Fibroblast of skin of left biceps (primary cell): ENCODE results near the gene NAA50.

Experiments used
- DNase-seq, 2 experiments: peaks; one replicate each; pipeline ENCODE4 v3.0.0-alpha.2; 2013; ENCODE audit warnings: low read depth in 2 of 2

Gene NAA50

DNA sequence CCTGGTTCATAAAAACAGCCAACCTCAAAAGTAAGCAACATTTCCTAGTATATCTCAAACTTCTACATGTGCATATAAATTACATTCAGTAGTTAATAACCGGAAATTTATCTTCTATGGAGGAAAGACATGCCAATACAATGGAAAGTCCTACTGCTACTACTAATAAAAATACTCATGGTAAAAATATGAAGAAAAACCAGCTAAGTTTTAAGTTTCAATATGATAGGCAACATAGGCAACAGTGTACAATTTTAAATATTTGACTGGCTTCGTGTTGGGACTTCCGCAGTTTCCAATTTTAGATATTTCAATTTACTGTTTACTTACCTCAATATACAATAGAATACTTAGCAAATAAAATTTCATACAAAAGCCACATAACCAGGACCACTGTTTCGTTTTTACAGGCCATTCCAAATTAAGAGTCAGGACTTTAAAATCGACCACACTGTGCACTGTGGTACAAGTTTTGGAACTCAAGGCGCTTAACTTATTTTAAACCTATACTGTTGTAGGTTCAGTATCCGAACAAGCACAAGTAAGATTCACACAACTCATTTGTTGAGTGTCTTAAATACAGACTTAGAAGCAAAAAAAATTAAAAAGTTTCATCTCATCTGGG is 2.9 kb downstream of the NAA50 start:
- no peak for DNase-seq

DNA sequence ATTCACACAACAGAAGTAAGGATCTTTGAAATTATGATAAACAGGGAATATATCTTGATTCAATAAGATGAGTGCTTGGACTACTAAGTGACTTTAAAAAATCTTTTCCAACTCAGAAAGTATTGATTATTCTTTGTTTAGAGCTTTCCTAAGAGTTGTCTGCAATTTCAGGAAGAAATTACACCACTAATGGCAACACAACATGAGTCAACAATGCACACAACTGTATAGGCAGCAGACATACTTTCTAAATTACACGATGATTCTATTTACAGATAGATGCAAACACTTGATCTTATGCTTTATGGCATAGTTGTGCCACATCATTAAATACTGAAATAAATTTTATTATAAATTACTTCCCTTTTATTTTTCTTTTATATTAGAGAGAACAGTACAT is 4.4 kb downstream of the NAA50 start:
- no peak for DNase-seq

DNA sequence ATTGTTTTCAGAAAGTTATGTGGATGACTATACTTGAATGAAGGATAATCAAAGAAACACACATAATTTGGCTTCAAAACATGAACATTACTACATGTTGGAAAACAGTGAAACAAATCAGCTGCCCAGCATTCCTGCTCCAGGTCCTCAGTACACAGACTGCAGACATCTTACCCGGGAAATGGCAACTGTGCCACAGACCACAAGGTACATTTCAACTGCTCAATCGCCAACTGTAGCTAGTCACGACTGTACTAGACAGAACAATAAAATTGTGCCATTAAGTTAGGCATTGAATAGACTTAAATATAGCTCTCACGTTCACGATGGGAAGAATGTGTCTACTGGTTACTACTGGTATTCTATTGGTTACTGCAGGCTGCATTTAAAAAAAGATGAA is 5.0 kb downstream of the NAA50 start:
- DNase-seq: no peak

GRCh38 chr3:113736548-113737089 is 9.4 kb downstream of the NAA50 start:
- peak in 1 of 2 experiments; percentile 43 for DNase-seq

- DNase-seq: no peak
Measured at GRCh38 chr3:113731694-113732093, 14.4 kb downstream of the NAA50 start.

- no peak for DNase-seq
Measured at GRCh38 chr3:113730550-113730949, 15.5 kb downstream of the NAA50 start.

GRCh38 chr3:113728661-113729060 is 17.4 kb downstream of the NAA50 start:
- DNase-seq: no peak

DNA sequence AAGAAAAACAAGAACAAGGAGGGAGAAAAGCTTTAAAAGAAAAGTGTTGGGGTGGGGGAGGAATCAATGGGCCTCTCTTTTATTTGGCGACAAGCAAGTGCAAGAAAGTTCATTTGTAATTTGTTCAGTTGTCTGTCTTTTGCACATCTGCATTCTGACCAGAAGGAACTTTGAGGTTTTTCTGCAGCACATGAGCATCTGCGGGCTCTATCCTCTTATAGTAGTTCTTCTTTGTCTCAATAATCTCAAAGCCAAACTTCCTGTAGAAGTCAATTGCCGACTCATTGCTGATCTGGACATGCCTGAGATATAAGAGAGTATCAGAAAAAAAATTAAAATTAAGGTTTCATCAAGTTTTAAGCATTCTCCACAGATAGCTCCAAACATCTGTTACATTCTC is 24.4 kb downstream of the NAA50 start:
- DNase-seq: no peak

GRCh38 chr3:113719758-113720157 is 26.3 kb downstream of the NAA50 start:
- DNase-seq: no peak

- no peak for DNase-seq
Measured at GRCh38 chr3:113719294-113719693, 26.8 kb downstream of the NAA50 start.

DNA sequence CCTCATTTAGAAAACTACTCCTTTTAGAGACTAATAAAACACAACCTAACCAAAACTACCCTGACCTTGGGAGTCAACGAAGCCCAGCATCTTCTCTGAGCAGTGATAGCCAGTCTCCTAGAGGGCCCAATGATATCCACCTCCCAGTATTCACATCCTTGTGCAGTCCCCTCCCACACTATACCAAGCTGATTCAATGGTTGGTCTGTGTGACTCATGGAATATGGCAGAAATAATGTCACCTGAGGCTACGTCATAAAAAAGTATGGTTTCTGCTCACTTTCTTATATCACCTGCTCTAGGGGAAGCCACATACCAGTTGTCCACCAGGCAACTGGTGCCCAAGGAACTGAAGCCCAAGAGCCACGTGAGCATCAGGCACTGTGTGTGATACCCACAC is 28.2 kb downstream of the NAA50 start:
- no peak for DNase-seq

DNA sequence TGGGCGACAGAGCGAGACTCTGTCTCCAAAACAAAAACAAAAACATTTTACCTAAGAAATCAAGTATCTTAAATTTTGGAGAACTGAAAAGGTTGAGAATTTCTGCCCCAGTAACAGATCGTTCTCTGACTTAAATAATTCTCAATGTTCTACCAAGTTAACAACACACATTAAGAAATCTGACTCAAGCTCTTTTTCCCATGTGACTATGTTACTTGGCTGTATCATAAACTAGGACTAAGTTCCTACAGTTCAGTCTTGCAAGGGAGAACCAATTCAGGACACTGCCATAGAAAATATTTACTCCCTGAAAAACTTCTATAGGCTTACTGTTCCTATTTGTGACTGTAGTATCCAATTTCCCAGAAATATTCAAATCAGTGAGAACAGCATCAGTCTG is 28.7 kb downstream of the NAA50 start:
- DNase-seq: no peak

DNA sequence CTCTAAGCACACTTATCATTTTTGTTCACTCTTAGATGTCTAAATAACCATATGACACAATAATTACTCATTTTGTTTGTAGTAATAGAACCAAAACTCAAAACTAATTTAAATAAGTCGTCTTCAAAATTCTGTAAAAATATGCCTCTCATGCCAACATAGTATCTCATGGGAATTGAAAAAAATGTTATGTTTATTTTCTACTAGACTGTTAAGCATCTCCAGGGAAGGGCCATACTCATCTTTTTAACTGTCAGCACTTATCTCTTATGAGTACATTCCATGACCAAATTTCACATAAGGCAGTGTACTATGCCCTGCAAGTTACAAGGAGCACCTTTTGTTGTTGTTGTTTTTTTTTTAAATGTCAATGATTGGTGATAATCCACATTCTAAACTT is 31.3 kb downstream of the NAA50 start:
- DNase-seq: no peak

DNA sequence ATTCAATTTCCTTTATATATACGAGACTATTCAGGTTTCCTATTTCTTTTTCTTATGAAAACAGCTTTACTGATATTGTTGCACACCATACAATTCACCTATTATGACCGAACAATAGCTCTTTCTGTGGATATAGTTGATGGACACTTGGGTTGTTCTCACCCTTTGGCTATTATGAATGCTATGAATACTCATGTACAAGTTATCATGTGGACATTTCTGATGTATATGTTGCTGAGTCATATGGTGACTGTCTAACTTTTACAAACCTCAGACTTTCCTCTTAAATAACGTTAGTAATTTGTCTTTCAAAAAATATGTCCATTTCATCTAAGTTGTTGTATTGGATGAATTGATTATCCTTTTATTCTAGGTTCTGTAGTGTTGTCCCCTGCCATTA is 33.9 kb downstream of the NAA50 start:
- DNase-seq: no peak

DNA sequence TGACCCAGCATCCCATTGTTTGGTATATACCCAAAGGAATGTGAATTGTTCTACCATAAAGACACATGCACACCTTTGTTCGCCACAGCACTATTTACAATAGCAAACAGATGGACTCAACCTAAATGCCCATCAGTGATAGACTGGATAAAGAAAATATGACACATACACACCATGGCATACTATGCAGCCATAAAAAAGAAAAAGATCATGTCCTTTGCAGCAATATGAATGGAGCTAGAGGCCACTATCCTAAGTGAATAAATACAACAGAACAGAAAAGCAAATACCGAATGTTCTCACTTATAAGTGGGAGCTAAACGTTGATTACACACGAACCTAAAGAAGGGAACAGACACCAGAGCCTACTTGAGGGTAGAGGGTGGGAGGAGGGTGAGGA is 38.2 kb downstream of the NAA50 start:
- no peak for DNase-seq

DNA sequence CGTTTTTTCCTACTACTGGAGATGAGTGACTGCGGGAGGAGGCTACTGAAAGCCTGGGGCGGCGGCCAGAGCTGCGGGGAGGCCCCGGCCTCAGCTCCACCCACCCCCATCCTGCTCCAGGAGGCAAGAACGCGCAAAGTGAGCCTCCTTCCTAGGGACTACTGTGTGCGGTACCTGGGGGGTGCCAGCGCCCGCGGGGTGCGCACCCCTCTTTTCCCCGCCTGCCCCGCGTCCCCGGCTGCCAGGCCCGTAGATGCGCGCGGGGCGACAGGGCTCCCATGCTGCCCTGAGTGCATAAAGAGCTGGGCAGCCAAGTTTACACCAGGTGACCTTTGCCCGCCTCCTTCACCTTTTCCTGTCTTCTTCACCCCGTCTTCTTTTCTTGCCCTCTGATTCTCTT is 47.1 kb downstream of the NAA50 start:
- DNase-seq: no peak

GRCh38 chr3:113698213-113698742 is 47.8 kb downstream of the NAA50 start:
- DNase-seq: no peak

- no peak for DNase-seq
Measured at GRCh38 chr3:113697500-113698090, 48.5 kb downstream of the NAA50 start.

GRCh38 chr3:113696658-113697499 is 49.2 kb downstream of the NAA50 start:
- peak; percentile 98 for DNase-seq

DNA sequence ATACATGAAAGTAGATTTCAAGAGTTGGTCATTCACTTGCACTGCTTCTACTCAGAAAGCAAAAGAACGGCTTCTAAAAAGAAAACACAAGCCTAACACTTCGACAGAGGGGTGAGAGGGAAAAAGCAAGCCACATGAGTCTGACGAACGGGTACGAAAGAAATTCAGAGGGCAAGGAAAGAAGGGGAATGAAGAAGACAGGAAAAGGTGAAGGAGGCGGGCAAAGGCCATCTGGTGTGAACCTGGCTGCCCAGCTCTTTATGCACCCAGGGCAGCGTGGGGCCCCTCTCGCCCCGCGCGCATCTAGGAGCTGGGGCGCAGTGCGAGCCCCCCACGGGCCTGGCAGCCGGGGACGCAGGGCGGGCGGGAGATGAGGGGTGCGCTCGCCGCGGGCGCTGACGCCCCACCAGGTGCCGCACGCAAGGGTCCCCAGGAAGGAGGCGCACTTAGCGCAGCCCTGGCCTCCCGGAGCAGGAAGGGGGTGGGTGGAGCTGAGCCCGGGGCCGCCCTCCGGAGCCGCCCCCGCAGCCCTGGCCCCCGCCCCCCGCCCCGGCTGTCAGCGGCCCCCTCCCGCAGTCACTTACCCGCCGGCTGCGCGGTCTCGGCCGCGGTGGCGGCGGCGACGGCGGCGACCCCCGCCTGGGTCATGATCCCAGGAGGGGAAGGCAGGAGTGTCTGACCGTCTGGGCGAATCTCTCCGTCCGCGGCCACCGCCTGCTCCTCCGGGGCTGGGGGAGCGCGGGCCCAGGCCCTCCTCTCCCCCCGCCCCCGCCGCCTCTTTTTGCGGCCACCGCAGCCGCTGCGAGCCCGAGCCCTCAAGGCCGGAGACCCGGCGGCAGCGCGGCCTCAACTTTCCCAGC is 50.0 kb downstream of the NAA50 start, which contains the start of gene USF3:
Gene USF3, minus strand, starts transcription at position 857 of the 860 bp plus-strand sequence. CDS start 21,764 bp downstream, outside the sequence.
- peak in 1 of 2 experiments; percentile 13 for DNase-seq

GRCh38 chr3:113695431-113695785 is 50.6 kb downstream of the NAA50 start:
- no peak for DNase-seq
